HepG2 (cell line): ENCODE data around the gene PRSS12. TPM values are rescaled to one million over a fixed set of nuclear protein-coding genes. Genes with fewer than 3 reads are reported as not detected.

Source experiments
- ATAC-seq: fragments of 200-7000 bp; cut with Tn5 transposase; 3 replicates; pipeline ENCODE4 v1.9.1; 2020; ENCODE audit warnings: mild to moderate bottlenecking, moderate library complexity
- BruUV-seq: library from RNA; stranded (reverse); fragments of 400-500 nt; replicated peaks from 2 replicates; lab custom pipeline; 2021; lab: Mats Ljungman, UMichigan
- CTCF ChIA-PET: fragments of 300-600 bp; formaldehyde crosslinking; extraction: SDS; loops from one replicate; lab custom pipeline; 2021; ENCODE audit warnings: low total read pairs, inconsistent platforms, low intra/inter-chr PET ratio; lab: Yijun Ruan, JAX
- POLR2A ChIA-PET: fragments of 350-600 bp; sonication (Branson Sonifier 250); formaldehyde crosslinking; loops from one replicate; lab custom pipeline; 2020; ENCODE audit warnings: antibody characterized with exemption, inconsistent platforms; lab: Yijun Ruan, JAX
- DNase-seq: peaks from one replicate; pipeline ENCODE4 v3.0.0-alpha.2; 2015; ENCODE audit warnings: low spot score
- FAIRE-seq: peaks from 3 replicates; lab custom pipeline; 2011; peaks lifted over from hg19 to GRCh38; lab: Jason Lieb, UNC
- H2AFZ ChIP-seq: one replicate; pipeline ENCODE4 v1.6.1; 2011; ENCODE audit warnings: low read length, inconsistent platforms
- H3K27ac ChIP-seq: fragments of 300-600 bp; 3 replicates; pipeline ENCODE4 v1.8.0; 2011; ENCODE audit warnings: mixed run types, mild to moderate bottlenecking, mixed read lengths, low read length, inconsistent platforms; ENCODE audit not compliant: insufficient read depth; ENCODE audit errors: extremely low read length
- H3K27me3 ChIP-seq, 2 experiments: fragments of 200-600 bp in 1 of 2; 2 replicates in 1 of 2; 3 replicates in 1 of 2; pipeline versions ENCODE4 v1.6.0 to v1.8.0; 2011; ENCODE audit warnings: low read length in 2 of 2, mild to moderate bottlenecking in 2 of 2, moderate library complexity in 2 of 2, inconsistent platforms in 1 of 2; ENCODE audit not compliant: insufficient read depth in 2 of 2, control insufficient read depth in 1 of 2
- H3K36me3 ChIP-seq, 2 experiments: fragments of 200-600 bp in 1 of 2; replicated peaks in 1 of 2; 2 replicates in 1 of 2; 3 replicates in 1 of 2; pipeline versions ENCODE4 v1.5.1 to v1.8.0; 2011; ENCODE audit warnings: low read length in 2 of 2, inconsistent platforms in 1 of 2; ENCODE audit not compliant: insufficient read depth in 2 of 2, control insufficient read depth in 1 of 2
- H3K4me1 ChIP-seq: 2 replicates; pipeline ENCODE4 v1.5.1; 2012; ENCODE audit warnings: low read length, inconsistent platforms; ENCODE audit not compliant: insufficient read depth
- H3K4me2 ChIP-seq: 2 replicates; pipeline ENCODE4 v1.6.0; 2011; ENCODE audit warnings: low read depth, low read length, inconsistent platforms
- H3K4me3 ChIP-seq, 3 experiments: fragments of 200-600 bp in 1 of 3; sonication (generic), shearing (Covaris generic) in 1 of 3; replicated peaks in 1 of 3; 2 replicates each; pipeline ENCODE4 v1.5.1; 2011 to 2016; ENCODE audit warnings: low read length in 3 of 3, inconsistent platforms in 2 of 3, low read depth in 2 of 3, mild to moderate bottlenecking in 2 of 3, control low read depth in 1 of 3, mixed read lengths in 1 of 3; ENCODE audit not compliant: insufficient read depth in 1 of 3
- H3K79me2 ChIP-seq: one replicate; pipeline ENCODE4 v1.6.1; 2011; ENCODE audit warnings: low read length, inconsistent platforms; ENCODE audit not compliant: insufficient read depth
- H3K9ac ChIP-seq: 2 replicates; pipeline ENCODE4 v1.6.0; 2011; ENCODE audit warnings: mild to moderate bottlenecking, low read depth, low read length, inconsistent platforms; ENCODE audit not compliant: insufficient read depth
- H3K9me3 ChIP-seq: 2 replicates; pipeline ENCODE4 v1.5.1; 2012; ENCODE audit warnings: mild to moderate bottlenecking, low read length
- H4K20me1 ChIP-seq: 2 replicates; pipeline ENCODE4 v1.6.0; 2011; ENCODE audit warnings: inconsistent platforms, mild to moderate bottlenecking, low read length, moderate library complexity; ENCODE audit not compliant: insufficient read depth
- CHCHD3 ChIP-seq: sonication (generic); formaldehyde crosslinking; IDR thresholded peaks from 2 replicates; pipeline ENCODE4 v1.8.0; 2022; ENCODE audit warnings: mild to moderate bottlenecking, missing genetic modification reagents, moderate library complexity
- DR1 ChIP-seq: sonication (generic); formaldehyde crosslinking; IDR thresholded peaks from 2 replicates; pipeline ENCODE4 v1.8.0; 2021; ENCODE audit warnings: mild to moderate bottlenecking, missing genetic modification reagents, inconsistent platforms
- HMG20B ChIP-seq: conservative IDR thresholded peaks from 2 replicates; pipeline ENCODE4 v1.6.1; 2016; ENCODE audit warnings: missing genetic modification reagents, missing compliant biosample characterization
- KMT2B ChIP-seq: IDR thresholded peaks from 2 replicates; pipeline ENCODE4 v1.6.1; 2016; ENCODE audit warnings: missing genetic modification reagents, missing compliant biosample characterization
- MAF1 ChIP-seq: sonication (generic); formaldehyde crosslinking; IDR thresholded peaks from 2 replicates; pipeline ENCODE4 v1.5.0; 2020; ENCODE audit warnings: missing genetic modification reagents, borderline replicate concordance
- MBNL3 ChIP-seq: fragments of 250-450 bp; sonication (Bioruptor Pico); conservative IDR thresholded peaks from 2 replicates; pipeline ENCODE4 v1.8.0; 2022; ENCODE audit warnings: mild to moderate bottlenecking, inconsistent platforms
- MIER3 ChIP-seq: IDR thresholded peaks from 2 replicates; pipeline ENCODE4 v1.6.1; 2016; ENCODE audit warnings: missing compliant biosample characterization, borderline replicate concordance
- NFIC ChIP-seq: IDR thresholded peaks from 2 replicates; pipeline ENCODE4 v1.6.1; 2012; ENCODE audit warnings: mild to moderate bottlenecking, low read length, inconsistent platforms
- SOX6 ChIP-seq, 2 experiments: fragments of 450-650 bp in 1 of 2; sonication (generic) in 1 of 2; formaldehyde crosslinking in 1 of 2; IDR thresholded peaks; 2 replicates each; pipeline versions ENCODE4 v1.4.0 to v1.6.1; 2017 to 2020; ENCODE audit warnings: antibody characterized with exemption in 1 of 2, mild to moderate bottlenecking in 1 of 2, missing genetic modification reagents in 1 of 2
- ZBTB21 ChIP-seq: sonication (generic); formaldehyde crosslinking; IDR thresholded peaks from 2 replicates; pipeline ENCODE4 v1.4.0; 2020; ENCODE audit warnings: missing genetic modification reagents
- ZBTB7A ChIP-seq: sonication (generic); formaldehyde crosslinking; IDR thresholded peaks from 2 replicates; pipeline ENCODE4 v1.8.0; 2022; ENCODE audit warnings: mild to moderate bottlenecking, missing genetic modification reagents
- ZFP36 ChIP-seq: fragments of 150-350 bp; IDR thresholded peaks from 2 replicates; pipeline ENCODE4 v1.6.1; 2018; ENCODE audit warnings: borderline replicate concordance, low read length, low read depth; ENCODE audit not compliant: partially characterized antibody
- ZFP62 ChIP-seq: sonication (generic); formaldehyde crosslinking; IDR thresholded peaks from 2 replicates; pipeline ENCODE4 v1.4.0; 2020; ENCODE audit warnings: missing genetic modification reagents
- ZNF468 ChIP-seq: sonication (generic); formaldehyde crosslinking; IDR thresholded peaks from 2 replicates; pipeline ENCODE4 v1.8.0; 2022; ENCODE audit warnings: mild to moderate bottlenecking, moderate library complexity, missing genetic modification reagents
- ZNF615 ChIP-seq: sonication (generic); formaldehyde crosslinking; IDR thresholded peaks from 2 replicates; pipeline ENCODE4 v1.5.0; 2020; ENCODE audit warnings: mild to moderate bottlenecking, missing genetic modification reagents, borderline replicate concordance
- ZNF775 ChIP-seq: sonication (generic); formaldehyde crosslinking; IDR thresholded peaks from 2 replicates; pipeline ENCODE4 v1.4.0; 2020; ENCODE audit warnings: missing genetic modification reagents, mild to moderate bottlenecking, moderate library complexity, borderline replicate concordance
- ZNF780A ChIP-seq: sonication (generic); formaldehyde crosslinking; IDR thresholded peaks from 2 replicates; pipeline ENCODE4 v1.8.0; 2022; ENCODE audit warnings: mild to moderate bottlenecking, missing genetic modification reagents, moderate library complexity
- WGBS: methylation state at CpG from one replicate; pipeline ENCODE4 v1.1.6; 2017; ENCODE audit warnings: low lambda C conversion rate; 5-methylcytosine and 5-hydroxymethylcytosine counted together
- in situ Hi-C: cut with HindIII; loops from 2 replicates; pipeline ENCODE4 v1.10.0; 2017; ENCODE audit warnings: low pct_unique_long_range_greater_than_20kb; ENCODE audit not compliant: extremely low pct_ligation_motif_present
- intact Hi-C: fragments of 100-400 bp; cut with micrococcal nuclease; formaldehyde crosslinking; loops from one replicate; pipeline ENCODE4 v1.10.0; 2022; ENCODE audit not compliant: unreplicated experiment
- polyA plus RNA-seq, 8 experiments: library from polyadenylated mRNA; depleted of rRNA in 3 of 8; stranded (reverse) in 7 of 8; unstranded in 1 of 8; fragments of >200 nt; fragmentation: Illumina TruSeq in 4 of 8; extraction: Trizol in 4 of 8; gene quantifications; 2 replicates each; pipeline versions ENCODE4 v1.2.1 to v1.2.3, GENCODE V29; 2011 to 2016; ENCODE audit warnings: low read depth in 4 of 8, missing spikeins in 1 of 8, mixed read lengths in 1 of 8; ENCODE audit not compliant: insufficient read depth in 1 of 8
- total RNA-seq, 5 experiments: library from RNA; depleted of rRNA; stranded (reverse); fragments of >200 nt; fragmentation: Illumina TruSeq; extraction: Trizol; gene quantifications; 2 replicates each; pipeline ENCODE4 v1.2.3, GENCODE V29; 2016; ENCODE audit warnings: low read depth in 1 of 5
- TF ChIP-seq, protein P1 (sequence below): sonication (generic); formaldehyde crosslinking; IDR thresholded peaks from 2 replicates; pipeline ENCODE4 v1.5.0; 2020; ENCODE audit warnings: mild to moderate bottlenecking, missing genetic modification reagents
- TF ChIP-seq, protein P2 (sequence below): sonication (generic); formaldehyde crosslinking; IDR thresholded peaks from 2 replicates; pipeline ENCODE4 v1.5.0; 2020; ENCODE audit warnings: missing genetic modification reagents

The PRSS12 gene
- total and polyA plus RNA-seq, 2 of the 13 experiments (the other 11 are each of a cell fraction or from before 2014, with no cell fraction given): 0.02 TPM; not detected in 1

DNA sequence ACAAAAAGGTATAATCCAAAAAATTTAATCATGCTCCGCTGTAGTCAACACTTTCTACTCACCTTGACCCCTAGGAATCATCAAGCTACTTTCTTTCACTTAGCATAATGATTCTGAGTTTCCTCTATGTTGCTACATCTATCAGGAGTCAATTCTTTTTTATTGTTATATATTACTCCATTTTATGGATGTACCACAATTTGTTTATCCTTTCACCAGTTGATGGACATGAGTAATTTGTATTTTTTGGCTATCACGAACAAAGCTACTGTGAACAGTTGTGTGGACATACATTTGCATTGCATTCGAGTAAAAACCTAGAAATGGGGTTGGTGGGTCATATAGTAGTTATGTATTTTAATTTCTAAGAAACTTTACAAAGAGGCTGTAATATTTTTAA is 102.9 kb downstream of the PRSS12 start:
- WGBS: 18% methylated on average over 3 of the region's 3 CpGs
- FAIRE-seq: no peak
- no peak overlapping the region for H3K4me3 ChIP-seq
- no TSS peak for BruUV-seq
- ChIA-PET CTCF (no interaction called here), POLR2A (no interaction called here)
- in situ Hi-C loops: loop anchor here (25.0 kb wide), 1 partner anchor 1113 kb away; no protein-coding TSS in a partner anchor
- no peaks in the 10 kb centered on the region for H3K9me3 ChIP-seq
- H3K27ac ChIP-seq: no peak overlapping the region
- no peak overlapping the region for H3K9ac ChIP-seq
- intact Hi-C loops: no loop called here
- no peak for ATAC-seq
- no peaks in the 10 kb centered on the region for H3K79me2 ChIP-seq
- no peaks in the 10 kb centered on the region for H4K20me1 ChIP-seq
- H3K36me3 ChIP-seq: no peaks in the 10 kb centered on the region
- no peak for TF ChIP-seq CHCHD3 (CRISPR knock-in tag)
- TF ChIP-seq ZNF615 (CRISPR knock-in tag): no peak
- no peak for TF ChIP-seq HMG20B (CRISPR knock-in tag)
- TF ChIP-seq, protein P1, sequence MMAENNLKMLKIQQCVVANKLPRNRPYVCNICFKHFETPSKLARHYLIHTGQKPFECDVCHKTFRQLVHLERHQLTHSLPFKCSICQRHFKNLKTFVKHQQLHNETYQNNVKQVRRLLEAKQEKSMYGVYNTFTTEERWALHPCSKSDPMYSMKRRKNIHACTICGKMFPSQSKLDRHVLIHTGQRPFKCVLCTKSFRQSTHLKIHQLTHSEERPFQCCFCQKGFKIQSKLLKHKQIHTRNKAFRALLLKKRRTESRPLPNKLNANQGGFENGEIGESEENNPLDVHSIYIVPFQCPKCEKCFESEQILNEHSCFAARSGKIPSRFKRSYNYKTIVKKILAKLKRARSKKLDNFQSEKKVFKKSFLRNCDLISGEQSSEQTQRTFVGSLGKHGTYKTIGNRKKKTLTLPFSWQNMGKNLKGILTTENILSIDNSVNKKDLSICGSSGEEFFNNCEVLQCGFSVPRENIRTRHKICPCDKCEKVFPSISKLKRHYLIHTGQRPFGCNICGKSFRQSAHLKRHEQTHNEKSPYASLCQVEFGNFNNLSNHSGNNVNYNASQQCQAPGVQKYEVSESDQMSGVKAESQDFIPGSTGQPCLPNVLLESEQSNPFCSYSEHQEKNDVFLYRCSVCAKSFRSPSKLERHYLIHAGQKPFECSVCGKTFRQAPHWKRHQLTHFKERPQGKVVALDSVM (CRISPR knock-in tag): no peak
- TF ChIP-seq DR1 (CRISPR knock-in tag): no peak
- no peak for TF ChIP-seq MBNL3
- DNase-seq: no peak
- H2AFZ ChIP-seq: no peak overlapping the region
- H3K4me2 ChIP-seq: no peak overlapping the region
- H3K27me3 ChIP-seq: no peaks in the 10 kb centered on the region
- H3K4me1 ChIP-seq: no peaks in the 10 kb centered on the region

DNA sequence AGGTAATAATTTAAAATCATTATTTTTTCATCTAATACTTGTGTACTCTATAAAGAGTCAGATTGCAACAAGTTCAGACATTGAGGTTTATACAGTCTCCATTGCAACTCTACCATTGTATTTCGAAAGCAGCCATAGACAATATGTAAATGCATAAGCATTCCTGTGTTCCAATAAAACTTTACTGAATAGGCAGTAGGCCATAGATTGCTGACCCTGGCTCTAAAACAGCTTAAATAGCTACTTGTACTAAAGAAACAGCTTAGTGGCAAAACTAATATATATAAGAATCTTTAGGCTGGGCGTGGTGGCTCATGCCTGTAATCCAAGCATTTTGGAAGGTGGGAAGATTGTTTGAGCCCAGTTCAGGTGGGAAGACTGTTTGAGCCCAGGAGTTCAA is 115.3 kb downstream of the PRSS12 start:
- Histone ChIP-seq H3K36me3 (no peaks in the 10 kb centered on the region), H4K20me1 (no peaks in the 10 kb centered on the region), H3K27me3 (no peaks in the 10 kb centered on the region), H3K9ac (no peak overlapping the region), H3K4me1 (no peaks in the 10 kb centered on the region), H3K27ac (no peak overlapping the region), H3K4me2 (no peak overlapping the region), H3K4me3 (no peak overlapping the region), H3K9me3 (no peaks in the 10 kb centered on the region), H2AFZ (no peak overlapping the region), H3K79me2 (no peaks in the 10 kb centered on the region)
- intact Hi-C loops (no loop called here), in situ Hi-C loops (loop anchor here (25.0 kb wide), 1 partner anchor 1100 kb away; no protein-coding TSS in a partner anchor)
- DNase-seq (no peak), FAIRE-seq (no peak), ATAC-seq (no peak)
- CTCF ChIA-PET: no interaction called here
- BruUV-seq: no TSS peak
- POLR2A ChIA-PET: no interaction called here
- 0% methylated on average over 2 of the region's 2 CpGs for WGBS
- no peak for TF ChIP-seq NFIC
- TF ChIP-seq, protein P2, sequence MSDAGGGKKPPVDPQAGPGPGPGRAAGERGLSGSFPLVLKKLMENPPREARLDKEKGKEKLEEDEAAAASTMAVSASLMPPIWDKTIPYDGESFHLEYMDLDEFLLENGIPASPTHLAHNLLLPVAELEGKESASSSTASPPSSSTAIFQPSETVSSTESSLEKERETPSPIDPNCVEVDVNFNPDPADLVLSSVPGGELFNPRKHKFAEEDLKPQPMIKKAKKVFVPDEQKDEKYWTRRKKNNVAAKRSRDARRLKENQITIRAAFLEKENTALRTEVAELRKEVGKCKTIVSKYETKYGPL (CRISPR knock-in tag): no peak
- no peak for TF ChIP-seq ZFP36
- no peak for TF ChIP-seq ZNF780A (CRISPR knock-in tag)
- TF ChIP-seq ZNF468 (CRISPR knock-in tag): no peak
- no peak for TF ChIP-seq ZFP62 (CRISPR knock-in tag)
- TF ChIP-seq KMT2B (CRISPR knock-in tag): no peak
- TF ChIP-seq ZNF775 (CRISPR knock-in tag): no peak
- no peak for TF ChIP-seq MIER3
- TF ChIP-seq ZBTB7A (CRISPR knock-in tag): no peak
- TF ChIP-seq ZBTB21 (CRISPR knock-in tag): no peak
- no peak for TF ChIP-seq SOX6 (IDR thresholded peaks at IDR 0.05)
- no peak for TF ChIP-seq SOX6 (CRISPR knock-in tag; IDR thresholded peaks at IDR 0.05)
- TF ChIP-seq MAF1 (CRISPR knock-in tag): no peak
